Caco-2 (cell line): ENCODE results near the gene DNAI7. TPM values are rescaled to one million over a fixed set of nuclear protein-coding genes. Genes with fewer than 3 reads are reported as not detected.

Experiments
- BruUV-seq: library from RNA; stranded (reverse); fragments of 400-500 nt; replicated peaks from 2 replicates; lab custom pipeline; 2021; lab: Mats Ljungman, UMichigan
- CTCF ChIA-PET: fragments of 300-600 bp; sonication (Branson Sonifier 250); formaldehyde crosslinking; loops from one replicate; lab custom pipeline; 2022; ENCODE audit warnings: antibody characterized with exemption; lab: Charles Lee
- POLR2A ChIA-PET: fragments of 300-600 bp; sonication (Branson Sonifier 250); formaldehyde crosslinking; loops from one replicate; lab custom pipeline; 2022; ENCODE audit warnings: antibody characterized with exemption; lab: Charles Lee
- DNase-seq, 2 experiments: peaks; one replicate each; pipeline versions ENCODE4 v3.0.0 to v3.0.0-alpha.2; 2020 to 2022
- H3K27me3 ChIP-seq: replicated peaks from 2 replicates; pipeline ENCODE4 v1.6.0; 2011; ENCODE audit warnings: low read length; ENCODE audit not compliant: control insufficient read depth, insufficient read depth
- H3K36me3 ChIP-seq: 2 replicates; pipeline ENCODE4 v1.5.1; 2011; ENCODE audit warnings: low read length; ENCODE audit not compliant: control insufficient read depth, insufficient read depth
- H3K4me1 ChIP-seq: fragments of 250-450 bp; sonication (Bioruptor Pico); 2 replicates; pipeline ENCODE4 v1.5.1; 2020; ENCODE audit warnings: mild to moderate bottlenecking
- H3K4me3 ChIP-seq: 2 replicates; pipeline ENCODE4 v1.5.1; 2011; ENCODE audit warnings: low read depth, mild to moderate bottlenecking, control low read depth, low read length
- H3K9me3 ChIP-seq: fragments of 250-450 bp; sonication (Bioruptor Pico); 2 replicates; pipeline ENCODE4 v1.5.1; 2020; ENCODE audit warnings: mild to moderate bottlenecking, moderate library complexity
- H3K27ac Mint-ChIP-seq: one replicate; pipeline ENCODE4 v1.8.0; 2022; ENCODE audit warnings: mixed read lengths; ENCODE audit not compliant: unreplicated experiment
- H3K27me3 Mint-ChIP-seq: one replicate; pipeline ENCODE4 v1.8.0; 2022; ENCODE audit warnings: mixed read lengths; ENCODE audit not compliant: insufficient read depth, unreplicated experiment
- H3K36me3 Mint-ChIP-seq: one replicate; pipeline ENCODE4 v1.8.0; 2022; ENCODE audit warnings: mild to moderate bottlenecking, mixed read lengths; ENCODE audit not compliant: insufficient read depth, unreplicated experiment
- H3K4me1 Mint-ChIP-seq: one replicate; pipeline ENCODE4 v1.8.0; 2022; ENCODE audit warnings: low read depth, mixed read lengths; ENCODE audit not compliant: unreplicated experiment
- H3K4me3 Mint-ChIP-seq: one replicate; pipeline ENCODE4 v1.8.0; 2022; ENCODE audit warnings: mild to moderate bottlenecking, moderate library complexity, mixed read lengths; ENCODE audit not compliant: unreplicated experiment
- H3K9me3 Mint-ChIP-seq: one replicate; pipeline ENCODE4 v1.8.0; 2022; ENCODE audit warnings: mixed read lengths; ENCODE audit not compliant: unreplicated experiment
- intact Hi-C: fragments of 100-400 bp; cut with micrococcal nuclease; formaldehyde crosslinking; loops from one replicate; pipeline ENCODE4 v1.10.0; 2022; ENCODE audit not compliant: unreplicated experiment
- total RNA-seq: library from RNA; stranded (reverse); gene quantifications from 2 replicates; pipeline ENCODE4 v1.2.3, GENCODE V29; 2022
- TF ChIP-seq, protein P1 (sequence below), 2 experiments: fragments of 200-600 bp in 1 of 2; IDR thresholded peaks; 1 replicate in 1 of 2; 2 replicates in 1 of 2; pipeline versions ENCODE4 v1.5.1 to v1.8.0; 2011 to 2022; ENCODE audit warnings: antibody characterized with exemption in 1 of 2, control low read depth in 1 of 2, inconsistent platforms in 1 of 2, low read depth in 1 of 2, low read length in 1 of 2, mild to moderate bottlenecking in 1 of 2, moderate library complexity in 1 of 2; ENCODE audit not compliant: insufficient read depth in 1 of 2, severe bottlenecking in 1 of 2, unreplicated experiment in 1 of 2

Gene DNAI7
- total RNA-seq, 1 experiment from 2014 or later: 0.66 TPM

DNA sequence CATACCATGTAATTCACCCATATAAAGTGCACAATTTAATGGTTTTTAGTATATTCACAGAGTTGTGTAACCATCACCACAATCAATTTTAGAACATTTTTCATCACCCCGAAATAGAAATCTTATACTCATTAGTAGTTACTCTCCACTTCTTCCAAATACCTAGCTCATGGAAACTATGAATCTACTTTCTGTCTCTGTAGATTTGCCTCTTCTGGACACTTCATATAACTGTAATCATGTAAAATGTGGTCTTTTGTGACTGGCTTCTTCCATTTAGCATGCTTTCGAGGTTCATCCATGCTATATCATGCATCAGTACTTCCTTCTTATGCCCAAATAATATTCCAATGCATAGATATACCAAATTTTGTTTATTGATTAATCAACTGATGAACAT is 10.8 kb downstream of the DNAI7 start:
- ChIA-PET POLR2A (no interaction called here), CTCF (no interaction called here)
- Mint-ChIP-seq H3K36me3 (no peaks in the 10 kb centered on the region), H3K27ac (no peak overlapping the region), H3K27me3 (peaks cover 6% of the 10 kb centered on the region), H3K4me1 (no peaks in the 10 kb centered on the region), H3K4me3 (no peak overlapping the region), H3K9me3 (no peaks in the 10 kb centered on the region)
- H3K4me1 ChIP-seq: no peaks in the 10 kb centered on the region
- no peaks in the 10 kb centered on the region for H3K36me3 ChIP-seq
- no peaks in the 10 kb centered on the region; the same call in 1 of the 2 replicates for H3K9me3 ChIP-seq
- intact Hi-C loops: no loop called here
- BruUV-seq: no TSS peak
- TF ChIP-seq, protein P1, sequence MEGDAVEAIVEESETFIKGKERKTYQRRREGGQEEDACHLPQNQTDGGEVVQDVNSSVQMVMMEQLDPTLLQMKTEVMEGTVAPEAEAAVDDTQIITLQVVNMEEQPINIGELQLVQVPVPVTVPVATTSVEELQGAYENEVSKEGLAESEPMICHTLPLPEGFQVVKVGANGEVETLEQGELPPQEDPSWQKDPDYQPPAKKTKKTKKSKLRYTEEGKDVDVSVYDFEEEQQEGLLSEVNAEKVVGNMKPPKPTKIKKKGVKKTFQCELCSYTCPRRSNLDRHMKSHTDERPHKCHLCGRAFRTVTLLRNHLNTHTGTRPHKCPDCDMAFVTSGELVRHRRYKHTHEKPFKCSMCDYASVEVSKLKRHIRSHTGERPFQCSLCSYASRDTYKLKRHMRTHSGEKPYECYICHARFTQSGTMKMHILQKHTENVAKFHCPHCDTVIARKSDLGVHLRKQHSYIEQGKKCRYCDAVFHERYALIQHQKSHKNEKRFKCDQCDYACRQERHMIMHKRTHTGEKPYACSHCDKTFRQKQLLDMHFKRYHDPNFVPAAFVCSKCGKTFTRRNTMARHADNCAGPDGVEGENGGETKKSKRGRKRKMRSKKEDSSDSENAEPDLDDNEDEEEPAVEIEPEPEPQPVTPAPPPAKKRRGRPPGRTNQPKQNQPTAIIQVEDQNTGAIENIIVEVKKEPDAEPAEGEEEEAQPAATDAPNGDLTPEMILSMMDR (IDR thresholded peaks at IDR 0.05; ENCODE audit: insufficient read depth in 1 of 2, low read depth in 1 of 2, low read length in 1 of 2, severe bottlenecking in 1 of 2, unreplicated experiment in 1 of 2): no peak
- H3K27me3 ChIP-seq: no peaks in the 10 kb centered on the region; the same call in 1 of the 2 replicates
- no peak overlapping the region for H3K4me3 ChIP-seq
- no peak for DNase-seq

DNA sequence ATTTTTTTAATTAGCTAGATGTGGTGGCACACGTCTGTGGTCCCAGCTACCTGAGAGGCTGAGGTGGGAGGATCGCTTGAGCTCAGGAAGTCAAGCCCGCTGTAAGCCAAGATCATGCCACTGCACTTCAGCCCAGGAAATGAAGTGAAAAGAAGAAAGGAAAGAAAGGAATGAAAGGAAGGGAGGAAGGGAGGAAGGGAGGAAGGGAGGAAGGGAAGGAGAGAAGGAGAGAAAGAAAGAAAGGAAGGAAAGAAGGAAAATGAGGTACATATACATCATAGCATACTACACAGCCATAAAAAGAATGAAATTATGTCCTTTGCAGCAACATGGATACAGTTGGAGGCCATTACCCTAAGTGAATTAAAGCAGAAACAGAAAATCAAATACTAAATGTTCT is 12.2 kb downstream of the DNAI7 start:
- no peak for DNase-seq
- Histone ChIP-seq H3K4me3 (no peak overlapping the region), H3K36me3 (no peaks in the 10 kb centered on the region), H3K4me1 (no peaks in the 10 kb centered on the region), H3K9me3 (no peaks in the 10 kb centered on the region; the same call in 1 of the 2 replicates), H3K27me3 (no peaks in the 10 kb centered on the region; the same call in 1 of the 2 replicates)
- peaks cover 6% of the 10 kb centered on the region for H3K27me3 Mint-ChIP-seq
- ChIA-PET CTCF (no interaction called here), POLR2A (no interaction called here)
- intact Hi-C loops: no loop called here
- no peak overlapping the region for H3K4me3 Mint-ChIP-seq
- no TSS peak for BruUV-seq
- H3K9me3 Mint-ChIP-seq: no peaks in the 10 kb centered on the region
- no peak overlapping the region for H3K27ac Mint-ChIP-seq
- no peaks in the 10 kb centered on the region for H3K4me1 Mint-ChIP-seq
- TF ChIP-seq, protein P1 (IDR thresholded peaks at IDR 0.05; ENCODE audit: insufficient read depth in 1 of 2, low read depth in 1 of 2, low read length in 1 of 2, severe bottlenecking in 1 of 2, unreplicated experiment in 1 of 2): no peak
- H3K36me3 Mint-ChIP-seq: no peaks in the 10 kb centered on the region

DNA sequence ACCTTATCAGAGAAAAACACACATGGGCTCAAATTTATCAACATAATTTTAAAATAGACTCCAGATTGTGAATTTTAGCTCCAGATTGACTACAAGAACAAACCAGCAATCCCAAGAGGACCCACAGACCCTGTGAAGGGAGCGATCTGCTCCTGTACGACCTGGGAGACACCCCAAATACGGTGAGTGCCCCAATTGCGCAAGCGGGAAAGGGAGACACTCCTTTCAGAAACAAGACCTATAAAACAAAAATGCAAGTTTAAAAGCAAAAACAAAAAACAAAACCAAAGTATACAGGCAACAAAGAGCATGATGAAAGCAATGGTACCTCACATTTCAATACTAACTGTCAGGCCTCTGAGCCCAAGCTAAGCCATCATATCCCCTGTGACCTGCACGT is 32.1 kb downstream of the DNAI7 start:
- H3K4me3 Mint-ChIP-seq: no peak overlapping the region
- CTCF ChIA-PET: no interaction called here
- H3K9me3 Mint-ChIP-seq: no peaks in the 10 kb centered on the region
- no peak overlapping the region for H3K27ac Mint-ChIP-seq
- DNase-seq: no peak
- H3K9me3 ChIP-seq: no peaks in the 10 kb centered on the region; the same call in 1 of the 2 replicates
- H3K27me3 ChIP-seq: no peaks in the 10 kb centered on the region
- no peaks in the 10 kb centered on the region for H3K4me1 Mint-ChIP-seq
- no TSS peak for BruUV-seq
- H3K4me3 ChIP-seq: no peak overlapping the region
- peaks cover 5% of the 10 kb centered on the region for H3K27me3 Mint-ChIP-seq
- H3K36me3 ChIP-seq: no peaks in the 10 kb centered on the region
- intact Hi-C loops: no loop called here
- POLR2A ChIA-PET: no interaction called here
- TF ChIP-seq, protein P1 (IDR thresholded peaks at IDR 0.05; ENCODE audit: insufficient read depth in 1 of 2, low read depth in 1 of 2, low read length in 1 of 2, severe bottlenecking in 1 of 2, unreplicated experiment in 1 of 2): no peak
- H3K36me3 Mint-ChIP-seq: no peaks in the 10 kb centered on the region
- H3K4me1 ChIP-seq: no peaks in the 10 kb centered on the region
